NCI-H1105 treated with DMSO at 0.1 percent for 48 hours (cell line): Measurements from ENCODE around the gene MT3.

Experiments used
- DNase-seq: peaks from one replicate; lab custom pipeline; 2025; lab: John Stamatoyannopoulos, UW

MT3 gene

DNA sequence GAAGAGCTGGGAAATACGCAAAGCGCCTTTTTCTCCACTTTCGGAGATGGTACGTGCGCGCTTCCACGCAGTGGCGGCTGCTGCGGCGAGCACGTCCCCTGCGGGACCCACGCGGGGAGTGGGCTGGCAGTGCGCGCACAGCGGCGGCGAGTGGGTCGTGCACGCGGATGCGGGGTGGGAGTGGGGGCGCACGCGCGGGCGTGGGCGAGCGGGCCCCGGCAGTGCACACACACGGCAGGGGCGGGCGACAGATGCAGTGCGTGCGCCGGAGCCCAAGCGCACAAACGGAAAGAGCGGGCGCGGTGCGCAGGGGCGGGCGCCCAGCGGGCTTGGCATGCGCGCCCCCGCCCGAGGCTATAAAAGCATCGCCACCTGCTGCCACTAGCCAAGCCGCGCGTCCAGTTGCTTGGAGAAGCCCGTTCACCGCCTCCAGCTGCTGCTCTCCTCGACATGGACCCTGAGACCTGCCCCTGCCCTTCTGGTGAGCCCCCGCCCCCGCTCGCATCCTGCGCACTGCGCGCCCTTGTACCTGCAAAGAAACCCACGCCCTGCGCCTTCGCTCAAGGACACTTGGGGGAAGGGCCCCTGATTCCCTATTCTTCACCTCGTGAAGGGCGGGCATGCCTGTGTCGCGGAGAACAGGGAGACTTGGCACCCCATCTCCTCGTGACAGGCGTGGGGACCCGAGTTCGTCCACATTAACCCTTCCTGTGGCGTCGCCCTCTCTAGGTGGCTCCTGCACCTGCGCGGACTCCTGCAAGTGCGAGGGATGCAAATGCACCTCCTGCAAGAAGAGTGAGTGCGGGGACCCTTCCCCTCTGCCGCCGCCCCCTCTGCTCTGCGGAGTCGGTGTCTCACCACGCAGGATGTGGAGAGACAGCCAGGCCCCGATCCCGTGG is at the start of gene MT3:
Gene MT3 (plus strand): TSS at position 388 of the 899 bp plus-strand sequence. CDS start 63 bp downstream, at position 451.
- peak; percentile 77 for DNase-seq

DNA sequence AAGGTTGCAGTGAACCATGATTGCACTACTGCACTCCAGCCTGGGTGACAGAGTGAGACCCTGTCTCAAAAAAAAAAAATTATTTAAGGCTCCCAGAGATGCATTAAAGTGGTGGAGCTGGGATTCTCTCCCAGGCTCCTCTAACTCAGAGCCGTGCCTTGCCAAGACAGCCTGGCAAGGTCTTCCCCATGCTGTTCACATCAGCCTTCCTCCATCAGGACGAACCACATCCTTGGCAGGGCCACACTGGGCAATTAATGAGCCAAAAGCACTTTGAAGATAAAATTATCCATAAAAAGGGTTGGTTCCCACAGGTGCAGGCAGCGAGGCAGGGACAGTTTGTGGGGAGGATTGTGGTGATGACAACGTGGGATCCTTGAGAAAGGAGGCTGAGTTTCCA is 49.7 kb upstream of the MT3 start:
- DNase-seq: no peak

DNA sequence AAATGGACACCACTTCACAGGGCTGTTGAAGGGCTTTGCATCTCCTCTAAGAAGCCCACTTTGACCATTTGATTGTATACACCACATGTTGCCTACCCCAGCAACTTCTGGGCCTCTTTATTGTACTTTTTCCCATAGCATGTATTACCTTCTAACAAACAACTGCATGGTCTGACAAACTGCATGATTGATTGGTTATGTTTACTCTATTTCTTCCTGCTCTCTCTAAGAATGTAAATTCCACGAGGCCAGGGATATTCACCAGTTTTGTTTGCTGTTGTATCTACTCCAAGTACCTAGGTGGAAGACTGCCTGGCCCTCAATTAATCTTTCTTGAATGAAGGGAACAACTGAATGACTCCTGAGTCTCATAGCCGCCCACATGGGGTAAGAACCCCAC is 47.3 kb upstream of the MT3 start:
- DNase-seq: no peak

DNA sequence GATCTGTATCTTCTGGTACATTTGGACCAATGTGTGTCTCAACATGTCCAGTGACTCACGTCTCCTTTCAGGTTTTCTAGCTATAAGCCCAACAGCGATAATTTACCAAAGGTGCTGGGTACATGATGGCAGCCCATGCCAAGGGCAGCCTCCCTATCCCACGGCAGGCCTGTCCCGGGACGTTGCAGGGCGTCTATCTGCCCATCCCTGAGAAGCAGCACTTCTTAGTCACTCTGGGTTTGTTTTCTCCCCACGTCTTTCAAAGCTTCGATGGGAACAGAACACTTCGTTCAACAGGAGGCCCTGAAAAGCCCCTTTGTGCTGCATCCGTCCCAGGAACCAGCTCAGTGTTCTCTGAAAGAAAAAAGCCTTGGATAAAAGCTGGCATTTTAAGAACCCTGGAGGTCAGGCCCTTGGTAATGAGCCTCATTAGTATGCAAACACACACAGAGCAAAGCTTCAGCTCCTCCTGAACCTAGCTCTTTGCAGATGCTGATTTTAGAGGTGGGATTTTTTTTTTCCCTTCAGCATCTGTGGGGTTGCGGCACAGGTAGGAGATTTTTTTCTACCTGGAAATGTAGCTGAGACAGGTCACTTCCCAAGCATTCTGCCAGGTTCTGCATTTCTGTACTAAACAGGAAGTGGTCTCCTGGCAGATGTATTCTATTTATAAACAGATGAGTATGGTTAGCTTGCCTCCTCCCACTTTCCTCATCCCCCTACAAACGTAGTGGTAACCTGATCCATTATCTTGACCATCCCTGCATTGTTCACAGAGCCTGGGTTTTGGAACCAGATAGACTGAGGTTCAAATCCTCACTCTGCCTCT is 42.0 kb upstream of the MT3 start:
- DNase-seq: peak; percentile 9

DNA sequence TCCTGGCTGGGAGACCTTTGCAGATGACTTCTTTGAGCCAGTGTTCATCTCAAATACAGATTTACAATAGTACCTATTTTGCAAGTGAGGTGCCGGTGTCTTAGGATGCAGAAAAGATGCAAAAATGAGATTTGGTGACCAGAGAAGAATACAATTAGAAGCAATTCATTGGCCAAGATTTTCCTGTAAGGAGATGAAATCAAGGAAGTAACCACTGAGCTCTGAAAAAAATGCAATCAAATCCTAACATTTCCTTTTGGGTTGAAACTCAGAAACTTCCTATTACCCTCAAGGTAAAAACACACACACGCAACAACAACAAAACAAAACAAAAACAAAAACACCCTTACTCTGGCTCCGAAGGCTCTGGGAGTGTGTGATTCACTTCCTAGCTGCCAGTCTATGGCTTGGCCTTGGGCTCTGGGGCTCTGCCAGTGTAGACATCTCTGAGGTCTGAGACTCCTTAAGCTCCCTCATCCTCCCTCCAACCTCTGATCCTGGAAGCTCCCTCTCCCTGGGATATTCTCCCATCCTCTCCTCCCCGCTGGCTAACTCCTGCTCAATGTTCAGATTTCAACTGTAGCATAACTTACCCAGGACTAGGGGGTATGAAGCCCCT is 41.3 kb upstream of the MT3 start:
- no peak for DNase-seq

DNA sequence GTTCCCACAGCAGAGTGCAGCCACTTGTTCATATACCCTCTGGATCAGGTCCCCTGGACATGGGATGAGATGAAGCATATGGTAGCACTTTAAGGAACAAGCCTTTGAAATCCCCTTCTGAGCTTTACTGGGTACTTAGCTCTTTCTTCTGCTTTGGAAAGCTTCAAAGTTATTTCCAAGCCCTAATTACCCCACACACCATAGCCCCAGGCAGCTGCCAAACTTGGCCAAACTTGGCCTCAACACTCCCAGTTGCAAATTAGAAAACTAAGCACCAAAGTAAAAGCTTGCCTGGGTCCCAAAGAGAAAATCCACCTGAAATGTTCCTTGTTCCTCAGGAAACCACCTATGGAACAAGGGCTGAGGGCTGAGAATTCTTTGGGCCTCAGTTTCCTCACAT is 40.2 kb upstream of the MT3 start:
- DNase-seq: no peak

DNA sequence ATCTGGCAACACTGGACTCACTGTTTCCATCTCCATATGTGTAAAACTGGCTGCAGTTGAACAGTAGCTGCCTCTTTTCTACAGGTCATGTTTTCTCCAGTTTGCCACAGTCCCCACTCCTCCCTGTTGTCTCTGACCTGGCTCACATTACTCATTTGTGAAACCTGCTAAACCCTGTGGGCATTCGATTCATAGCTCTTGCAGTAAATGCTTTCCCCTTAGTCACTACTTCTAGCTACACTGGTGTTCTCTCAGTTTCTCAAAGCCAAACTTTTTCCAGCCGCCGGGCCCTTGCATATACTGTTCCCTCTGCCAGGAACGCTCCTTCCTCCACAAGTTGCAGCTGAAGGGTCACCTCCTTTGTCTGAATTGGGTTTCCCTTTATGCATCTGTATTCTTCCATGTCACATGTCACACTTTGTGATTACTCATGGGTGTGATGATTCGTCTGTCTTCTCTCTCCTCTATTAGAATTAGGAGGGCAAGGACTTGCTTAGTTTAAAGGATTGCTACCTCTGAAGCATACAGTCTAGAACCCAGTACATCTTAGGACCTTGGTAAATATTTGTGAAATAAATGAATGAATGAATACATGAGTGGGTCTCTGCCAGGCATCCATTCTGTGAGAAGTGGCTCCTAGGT is 39.5 kb upstream of the MT3 start:
- no peak for DNase-seq

DNA sequence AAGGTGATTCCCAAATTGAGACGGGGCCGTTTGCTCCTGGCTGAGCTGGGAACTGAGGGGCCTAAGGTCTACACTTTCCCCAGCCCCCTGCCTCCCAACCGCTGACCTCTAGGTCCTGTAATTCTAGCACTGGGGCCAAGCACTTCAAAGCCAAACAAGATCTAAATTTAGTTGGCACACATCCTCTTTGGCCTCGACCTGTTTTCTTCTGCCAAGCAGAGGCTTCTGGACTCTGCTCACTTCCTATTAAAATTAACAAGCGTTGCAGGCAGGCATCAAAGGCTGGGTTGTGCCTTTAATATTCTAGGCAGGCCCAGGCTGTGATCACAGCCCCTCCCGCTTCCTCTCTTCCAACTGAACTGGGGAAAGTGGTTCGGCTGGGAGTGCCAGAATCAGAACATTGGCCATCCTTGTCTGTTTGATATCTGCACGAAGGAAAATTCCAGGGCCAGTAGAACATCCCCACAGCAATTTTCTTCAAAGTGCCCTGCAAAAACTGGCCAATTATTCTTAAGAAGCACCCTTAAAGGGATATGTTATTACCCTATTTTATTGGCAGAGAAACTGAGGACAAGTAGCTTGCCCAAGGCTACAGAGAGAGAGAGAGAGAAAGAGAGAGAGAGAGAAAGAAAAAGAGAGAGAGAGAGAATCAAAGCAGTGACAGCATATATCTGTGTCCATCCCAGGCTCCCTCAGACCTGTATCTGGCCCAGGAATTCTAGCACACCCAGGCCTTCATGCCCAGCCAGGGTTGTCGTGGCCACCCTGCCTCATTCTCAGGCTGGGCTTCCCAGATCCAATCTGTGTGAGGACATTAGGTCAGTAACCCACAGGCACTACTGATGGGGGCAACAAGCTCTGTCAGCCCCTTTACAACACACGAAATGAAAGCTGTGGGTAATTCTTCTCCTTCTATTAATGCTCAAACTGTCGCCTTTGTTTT is 37.3 kb upstream of the MT3 start:
- no peak for DNase-seq

DNA sequence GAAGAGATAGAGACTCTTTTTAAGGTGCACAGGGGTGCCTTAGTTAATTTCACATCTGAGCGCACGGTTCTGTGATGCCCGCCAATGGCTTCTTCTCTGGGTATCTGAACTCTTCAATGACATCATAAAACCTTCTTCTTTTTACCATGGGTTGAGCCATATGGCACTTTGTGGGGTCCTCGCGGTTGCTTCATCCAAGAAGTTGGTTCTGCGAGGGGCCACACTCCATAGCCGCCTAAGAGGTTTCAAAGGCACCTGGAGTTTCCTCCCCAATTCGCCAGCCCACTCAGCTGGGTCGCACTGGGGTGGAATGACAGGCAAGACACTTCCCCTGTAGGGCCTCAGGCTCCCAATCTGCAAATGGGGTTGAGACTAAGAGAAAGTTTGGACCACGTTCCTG is 34.9 kb upstream of the MT3 start:
- no peak for DNase-seq

DNA sequence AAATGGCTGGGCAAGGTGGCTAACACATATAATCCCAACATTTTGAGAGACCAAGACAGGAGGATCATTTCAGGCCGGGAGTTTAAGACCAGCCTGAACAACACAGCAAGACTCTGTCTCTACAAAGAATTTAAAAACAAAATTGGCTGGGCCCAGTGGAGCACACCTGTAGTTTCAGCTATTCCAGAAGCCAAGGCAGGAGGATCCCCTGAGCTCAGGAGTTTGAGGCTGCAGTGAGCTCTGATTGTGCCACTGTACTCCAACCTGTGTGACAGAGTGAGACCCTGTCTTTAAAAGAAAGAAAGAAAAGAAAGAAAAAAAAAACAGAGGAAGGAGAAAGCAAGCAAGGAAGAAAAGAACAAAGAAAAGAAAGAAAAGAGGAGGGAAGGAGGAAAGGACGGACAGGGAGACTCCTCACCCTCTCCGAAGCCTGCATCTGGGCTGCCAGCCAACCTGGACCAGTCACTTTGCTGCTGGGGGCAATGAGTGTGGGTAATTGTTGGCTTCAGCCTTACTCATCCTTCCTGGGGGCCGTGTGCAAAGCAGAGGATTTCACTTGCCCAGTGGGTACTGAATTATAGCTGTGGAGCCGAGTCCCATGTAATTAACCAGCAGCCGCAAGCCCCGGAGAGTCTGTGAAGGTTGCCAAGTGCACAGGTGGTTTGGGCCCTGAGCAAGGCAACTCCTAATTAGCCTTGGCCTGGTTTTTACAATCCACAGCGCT is 31.1 kb upstream of the MT3 start:
- peak; percentile 100 for DNase-seq

DNA sequence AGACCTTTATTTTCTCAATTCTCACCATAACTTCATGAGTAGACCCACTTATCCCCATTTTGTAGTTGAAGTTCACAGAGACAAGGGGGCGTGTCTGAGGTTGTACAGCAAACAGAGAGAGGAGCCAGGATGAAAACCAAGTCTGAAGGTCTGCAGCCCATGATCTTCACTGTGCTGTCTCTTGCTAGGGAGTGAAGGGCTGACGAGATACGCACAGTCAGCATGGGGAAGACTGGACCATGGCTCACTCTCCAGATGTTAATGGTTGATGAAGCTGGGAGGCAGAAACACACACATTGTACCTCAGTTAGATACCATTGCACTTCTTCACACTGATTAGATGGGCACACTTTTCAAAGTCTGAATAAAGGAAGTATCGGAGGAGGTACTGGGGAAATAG is 30.2 kb upstream of the MT3 start:
- DNase-seq: no peak

DNA sequence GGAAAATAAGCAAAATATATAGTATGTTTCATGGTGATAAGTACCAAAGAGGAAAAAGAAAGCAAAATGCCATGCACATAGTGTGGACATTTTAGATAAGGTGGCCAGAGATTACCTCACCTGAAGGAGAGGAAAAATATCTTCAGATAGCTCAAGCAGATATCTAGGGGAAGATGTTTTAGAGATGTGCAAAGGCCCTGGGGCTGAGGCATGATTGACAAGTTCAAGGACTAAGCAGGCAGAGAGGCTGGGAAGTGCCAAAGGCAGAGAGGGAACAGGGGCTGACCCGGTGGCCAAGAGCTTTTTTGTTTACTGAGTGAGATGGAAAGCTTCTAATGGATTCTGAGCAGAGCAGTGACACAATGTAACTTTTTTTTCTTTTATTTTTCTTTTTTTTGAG is 28.9 kb upstream of the MT3 start:
- no peak for DNase-seq

DNA sequence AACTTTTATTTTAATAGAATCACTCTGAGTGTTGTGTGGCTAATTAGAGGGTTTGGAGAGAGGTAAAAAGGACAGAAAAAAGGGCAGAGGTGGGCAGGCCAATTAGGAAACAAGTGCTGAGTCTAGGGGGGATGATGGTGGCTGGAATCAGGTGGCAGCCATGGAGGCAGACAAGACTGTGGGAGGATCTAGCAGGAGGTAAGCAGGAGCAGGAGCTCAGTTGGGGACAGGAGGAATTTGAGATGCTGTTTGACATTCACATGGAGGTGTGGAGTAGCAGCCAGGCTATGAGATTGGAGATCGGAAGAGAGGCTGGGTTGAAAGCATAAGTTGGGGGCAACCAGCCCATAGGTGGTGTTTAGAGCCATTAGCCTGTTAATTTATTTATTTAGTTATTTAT is 28.2 kb upstream of the MT3 start:
- no peak for DNase-seq

DNA sequence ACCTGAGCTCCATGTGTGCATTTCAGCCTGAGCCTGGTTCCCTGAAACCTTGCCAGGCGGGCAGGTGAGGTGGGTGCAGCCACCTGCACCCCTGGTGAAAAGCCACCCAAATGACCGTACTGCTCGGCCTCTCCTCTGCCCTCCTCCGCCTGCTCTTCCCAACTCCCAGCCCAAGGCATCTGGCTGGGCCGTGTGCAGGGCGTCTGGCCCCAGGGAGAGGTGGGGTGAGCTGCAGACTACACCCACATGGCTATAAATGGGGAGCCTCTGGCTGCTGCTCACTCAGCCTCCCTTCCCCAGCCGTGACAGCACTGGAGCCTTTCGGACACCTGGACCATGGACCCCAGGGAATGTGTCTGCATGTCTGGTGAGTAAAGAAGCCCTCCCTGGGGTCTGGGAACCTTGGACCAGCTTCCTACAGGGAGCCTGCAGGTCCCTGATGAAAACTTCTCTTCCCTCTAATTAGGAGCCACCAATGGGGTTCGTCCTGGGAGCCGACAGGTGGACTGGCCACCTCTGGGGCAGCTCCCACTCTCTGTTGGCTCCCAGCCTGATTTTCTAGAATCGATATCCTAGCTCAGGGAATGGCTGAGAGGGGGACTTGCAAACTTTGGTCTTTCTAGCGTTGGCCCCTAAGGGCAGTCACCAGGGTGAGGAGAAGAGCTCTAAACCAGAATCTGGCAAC is 24.4 kb upstream of the MT3 start, which contains the start of gene MT4:
Gene MT4 (plus strand): TSS at position 281 of the 685 bp plus-strand sequence. CDS start 56 bp downstream, at position 337.
- no peak for DNase-seq

DNA sequence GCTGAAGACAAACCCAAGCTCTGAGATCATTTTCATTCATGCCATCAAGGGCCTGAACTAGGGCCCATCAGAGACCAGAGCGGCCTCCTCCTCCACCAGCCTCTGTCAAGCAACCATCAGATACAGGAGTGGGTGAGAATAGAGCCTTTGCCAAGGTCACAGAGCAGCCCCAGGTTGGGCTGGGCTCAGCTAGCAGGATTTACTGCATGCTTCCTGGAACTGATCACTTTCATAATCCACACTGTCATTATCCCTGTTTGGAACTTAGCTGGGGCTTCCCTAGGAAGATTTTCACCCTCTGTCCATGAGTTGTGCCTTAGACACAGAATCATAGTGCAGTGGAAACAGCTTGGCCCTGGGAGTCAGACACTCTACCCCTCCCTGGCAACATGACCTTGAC is 19.4 kb upstream of the MT3 start:
- DNase-seq: no peak

DNA sequence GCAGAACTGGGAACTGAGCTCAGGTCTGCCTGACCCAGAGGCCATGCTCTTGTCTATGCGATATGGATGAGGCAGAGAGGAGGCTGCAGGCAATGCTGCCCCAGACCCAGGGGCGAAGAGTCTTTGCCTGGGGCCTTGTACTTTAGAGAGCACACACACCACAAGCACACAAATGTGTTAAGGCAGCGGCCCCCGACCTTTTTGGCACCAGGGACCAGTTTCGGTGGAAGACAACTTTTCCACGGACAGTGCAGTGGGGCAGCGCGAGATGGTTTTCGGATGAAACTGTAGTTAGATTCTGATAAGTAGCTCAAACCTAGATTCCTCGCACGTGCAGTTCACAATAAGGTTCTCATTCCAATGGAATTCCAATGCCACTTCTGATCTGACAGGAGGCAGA is 17.8 kb upstream of the MT3 start:
- no peak for DNase-seq

DNA sequence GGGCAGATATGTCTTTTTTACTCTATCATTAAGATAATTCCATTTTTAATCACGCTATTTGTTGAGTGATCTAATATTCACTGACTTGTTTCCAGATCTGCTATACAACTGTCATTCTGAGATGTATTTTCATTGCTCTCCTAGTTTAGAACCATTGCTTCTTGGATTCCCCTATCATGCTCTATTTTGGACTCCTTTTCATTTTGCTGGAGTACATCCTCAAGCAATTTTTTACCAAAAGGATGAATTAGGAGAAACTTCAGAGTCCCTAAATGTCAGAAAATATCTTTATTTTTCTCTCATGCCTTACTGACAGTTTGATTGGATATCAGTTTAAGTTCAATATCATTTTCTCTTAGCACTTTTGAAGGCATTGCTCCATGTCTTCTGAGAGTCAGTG is 14.7 kb upstream of the MT3 start:
- no peak for DNase-seq

DNA sequence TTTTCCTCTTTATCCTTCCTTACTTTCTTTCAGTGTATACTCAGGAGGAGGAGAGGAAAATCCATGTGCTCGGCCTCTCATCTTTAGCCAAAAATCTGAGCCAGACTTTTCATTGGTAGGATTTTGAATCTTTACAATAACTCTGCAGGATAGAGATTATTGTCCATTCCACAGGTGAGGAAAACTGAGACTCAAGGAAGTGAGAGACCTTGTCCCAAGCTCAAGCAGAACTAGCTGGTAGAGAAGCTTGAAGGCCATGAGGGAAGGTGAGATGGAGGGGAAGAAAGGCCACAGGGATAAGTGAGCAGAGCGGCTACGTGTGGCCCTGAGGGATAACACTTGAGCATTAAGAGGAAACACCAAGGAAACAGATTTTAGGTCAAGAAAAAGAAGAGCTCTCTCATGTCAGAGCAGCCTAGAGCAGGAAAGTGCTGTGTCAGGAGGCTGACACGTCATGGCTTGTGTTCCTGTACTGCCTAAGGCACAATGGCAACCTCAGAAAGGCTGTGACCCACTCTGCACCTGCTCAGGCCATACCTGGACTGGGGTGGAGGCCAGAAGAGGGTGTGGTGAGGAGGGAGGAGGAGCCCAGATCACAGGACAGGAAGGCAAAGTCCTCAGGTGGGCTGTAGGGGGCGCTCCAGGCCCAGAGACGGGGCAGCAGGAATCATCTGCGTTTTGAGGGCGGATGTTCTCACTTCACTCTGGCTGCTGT is 12.6 kb upstream of the MT3 start:
- DNase-seq: peak; percentile 70

DNA sequence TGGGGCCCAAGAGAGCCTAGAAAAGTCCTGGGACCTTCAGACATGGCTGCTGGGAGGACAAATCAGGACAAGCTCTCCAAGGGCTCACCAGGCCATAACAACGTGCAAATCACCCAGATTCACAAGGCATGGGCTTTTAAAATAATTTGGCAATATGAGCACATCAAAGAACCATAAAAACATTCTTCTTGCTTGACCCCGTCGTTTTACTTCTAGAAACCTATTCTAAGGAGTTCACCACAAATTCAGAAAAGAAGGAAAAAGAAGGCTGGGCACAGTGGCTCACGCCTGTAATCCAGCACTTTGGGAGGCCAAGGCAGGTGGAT is 12.1 kb upstream of the MT3 start:
- DNase-seq: no peak
